ENCODE results near the gene R3HDM1. TPM values are rescaled to one million over a fixed set of nuclear protein-coding genes. Genes with fewer than 3 reads are reported as not detected.

R3HDM1 gene
- total RNA-seq, 6 experiments from 2014 or later = 8.0 to 17.8 (median 12.2) TPM

GRCh38 chr2:135546436-135546835 is 15.2 kb downstream of the R3HDM1 start:
- WGBS (ENCODE audit: insufficient coverage, low coverage, low lambda C conversion rate, missing lambda C conversion rate) = 96% methylated on average over 3 of the region's 3 CpGs
- DNase-seq (no peak), ATAC-seq (no peak)
- Histone ChIP-seq H3K27me3 (no peaks in the 10 kb centered on the region), H3K27ac (no peak overlapping the region), H3K9me3 (no peaks in the 10 kb centered on the region), H3K4me1 (no peaks in the 10 kb centered on the region), H3K4me3 (no peak overlapping the region), H3K36me3 (no peaks in the 10 kb centered on the region)
- TF ChIP-seq, protein P1, sequence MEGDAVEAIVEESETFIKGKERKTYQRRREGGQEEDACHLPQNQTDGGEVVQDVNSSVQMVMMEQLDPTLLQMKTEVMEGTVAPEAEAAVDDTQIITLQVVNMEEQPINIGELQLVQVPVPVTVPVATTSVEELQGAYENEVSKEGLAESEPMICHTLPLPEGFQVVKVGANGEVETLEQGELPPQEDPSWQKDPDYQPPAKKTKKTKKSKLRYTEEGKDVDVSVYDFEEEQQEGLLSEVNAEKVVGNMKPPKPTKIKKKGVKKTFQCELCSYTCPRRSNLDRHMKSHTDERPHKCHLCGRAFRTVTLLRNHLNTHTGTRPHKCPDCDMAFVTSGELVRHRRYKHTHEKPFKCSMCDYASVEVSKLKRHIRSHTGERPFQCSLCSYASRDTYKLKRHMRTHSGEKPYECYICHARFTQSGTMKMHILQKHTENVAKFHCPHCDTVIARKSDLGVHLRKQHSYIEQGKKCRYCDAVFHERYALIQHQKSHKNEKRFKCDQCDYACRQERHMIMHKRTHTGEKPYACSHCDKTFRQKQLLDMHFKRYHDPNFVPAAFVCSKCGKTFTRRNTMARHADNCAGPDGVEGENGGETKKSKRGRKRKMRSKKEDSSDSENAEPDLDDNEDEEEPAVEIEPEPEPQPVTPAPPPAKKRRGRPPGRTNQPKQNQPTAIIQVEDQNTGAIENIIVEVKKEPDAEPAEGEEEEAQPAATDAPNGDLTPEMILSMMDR (IDR thresholded peaks at IDR 0.05) = no peak
- TF ChIP-seq POLR2A (IDR thresholded peaks at IDR 0.05) = no peak
- intact Hi-C loops (cut with DNase I) = no loop called here

GRCh38 chr2:135547311-135547710 is 16.0 kb downstream of the R3HDM1 start:
- no peak for ATAC-seq

GRCh38 chr2:135551356-135551755 is 20.1 kb downstream of the R3HDM1 start:
- WGBS (ENCODE audit: insufficient coverage, low coverage, low lambda C conversion rate, missing lambda C conversion rate) = 84% methylated on average over 5 of the region's 5 CpGs
- DNase-seq (no peak), ATAC-seq (no peak)
- Histone ChIP-seq H3K36me3 (no peaks in the 10 kb centered on the region), H3K4me1 (no peaks in the 10 kb centered on the region), H3K9me3 (no peaks in the 10 kb centered on the region), H3K4me3 (no peak overlapping the region), H3K27ac (no peak overlapping the region), H3K27me3 (no peaks in the 10 kb centered on the region)
- intact Hi-C loops (cut with DNase I) = no loop called here
- no peak for TF ChIP-seq POLR2A (IDR thresholded peaks at IDR 0.05)
- TF ChIP-seq, protein P1 (IDR thresholded peaks at IDR 0.05) = no peak

More at GRCh38 chr2:135547311-135547710, 16.0 kb downstream of the R3HDM1 start:
- Histone ChIP-seq H3K9me3 (no peaks in the 10 kb centered on the region), H3K4me3 (no peak overlapping the region), H3K36me3 (no peaks in the 10 kb centered on the region), H3K4me1 (no peaks in the 10 kb centered on the region), H3K27ac (no peak overlapping the region), H3K27me3 (no peaks in the 10 kb centered on the region)
- TF ChIP-seq, protein P1 (IDR thresholded peaks at IDR 0.05) = no peak
- TF ChIP-seq POLR2A (IDR thresholded peaks at IDR 0.05) = no peak
- DNase-seq = no peak
- WGBS (ENCODE audit: insufficient coverage, low coverage, low lambda C conversion rate, missing lambda C conversion rate) = 96% methylated on average over 2 of the region's 3 CpGs
- intact Hi-C loops (cut with DNase I) = no loop called here

DNA sequence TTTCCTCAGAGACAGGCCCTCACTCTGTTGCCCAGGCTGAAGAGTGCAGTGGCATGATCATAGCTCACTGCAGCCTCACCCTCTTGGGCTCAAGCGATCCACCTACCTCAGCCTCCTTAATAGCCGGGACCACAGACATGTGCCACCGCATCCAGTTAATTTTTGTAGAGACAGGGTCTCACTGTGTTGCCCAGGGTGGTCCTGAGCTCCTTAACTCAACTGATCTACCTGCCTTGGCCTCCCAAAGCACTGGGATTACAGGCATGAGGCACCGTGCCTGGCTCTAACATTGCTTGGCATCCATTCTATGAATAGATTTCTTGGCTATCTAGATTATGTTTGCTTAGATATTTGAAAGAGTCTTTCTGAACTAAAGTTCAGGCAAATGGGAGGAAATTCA is 21.6 kb downstream of the R3HDM1 start:
- H3K27me3 ChIP-seq = no peaks in the 10 kb centered on the region
- DNase-seq (no peak), ATAC-seq (no peak)
- no peak overlapping the region for H3K27ac ChIP-seq
- H3K9me3 ChIP-seq = no peaks in the 10 kb centered on the region
- H3K4me3 ChIP-seq = no peak overlapping the region
- TF ChIP-seq, protein P1 (IDR thresholded peaks at IDR 0.05) = no peak
- no peak for TF ChIP-seq POLR2A (IDR thresholded peaks at IDR 0.05)
- 54% methylated on average over 1 of the region's 4 CpGs for WGBS (ENCODE audit: insufficient coverage, low coverage, low lambda C conversion rate, missing lambda C conversion rate)
- H3K4me1 ChIP-seq = peaks cover 0 to 9% (median 0%) of the 10 kb centered on the region in 4 donors
- no peaks in the 10 kb centered on the region for H3K36me3 ChIP-seq
- intact Hi-C loops (cut with DNase I) = no loop called here

DNA sequence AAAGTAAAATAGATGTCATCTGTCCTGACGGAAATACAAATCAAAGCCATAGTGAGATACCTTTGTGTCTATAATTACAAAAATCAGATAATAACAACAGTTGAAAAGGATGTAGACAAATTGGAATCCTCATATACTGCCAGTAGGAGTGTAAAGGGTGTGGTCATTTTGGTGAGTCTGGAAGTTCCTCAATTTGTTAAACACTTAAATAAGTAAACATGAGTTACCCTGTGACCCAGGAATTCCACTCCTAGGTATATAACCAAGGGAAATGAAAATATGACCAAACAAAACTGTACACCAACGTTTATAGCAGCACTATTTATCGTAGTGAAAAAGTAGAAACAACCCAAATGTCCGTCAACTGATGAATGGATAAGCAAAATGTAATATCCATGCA is 24.0 kb downstream of the R3HDM1 start:
- intact Hi-C loops (cut with DNase I) = no loop called here
- Histone ChIP-seq H3K9me3 (no peaks in the 10 kb centered on the region), H3K27ac (no peak overlapping the region), H3K36me3 (no peaks in the 10 kb centered on the region), H3K27me3 (no peaks in the 10 kb centered on the region), H3K4me1 (peaks cover 0 to 10% (median 0%) of the 10 kb centered on the region in 4 donors), H3K4me3 (no peak overlapping the region)
- TF ChIP-seq, protein P1 (IDR thresholded peaks at IDR 0.05) = no peak
- TF ChIP-seq POLR2A (IDR thresholded peaks at IDR 0.05) = no peak
- WGBS (ENCODE audit: insufficient coverage, low coverage, low lambda C conversion rate, missing lambda C conversion rate) = 84% methylated on average over 4 of the region's 4 CpGs
- ATAC-seq (no peak), DNase-seq (no peak)

Measured in right lobe of liver (tissue), 6 donors.